DMS79 (cell line): ENCODE results near the gene PHACTR3.
"Not testable (repeated sequence)": the region's sequence is repeated elsewhere in the genome, so short reads cannot be mapped to it uniquely, and the experiment has no call there.

Experiments
- DNase-seq: peaks from one replicate; lab custom pipeline; 2025; lab: John Stamatoyannopoulos, UW

The PHACTR3 gene

DNA sequence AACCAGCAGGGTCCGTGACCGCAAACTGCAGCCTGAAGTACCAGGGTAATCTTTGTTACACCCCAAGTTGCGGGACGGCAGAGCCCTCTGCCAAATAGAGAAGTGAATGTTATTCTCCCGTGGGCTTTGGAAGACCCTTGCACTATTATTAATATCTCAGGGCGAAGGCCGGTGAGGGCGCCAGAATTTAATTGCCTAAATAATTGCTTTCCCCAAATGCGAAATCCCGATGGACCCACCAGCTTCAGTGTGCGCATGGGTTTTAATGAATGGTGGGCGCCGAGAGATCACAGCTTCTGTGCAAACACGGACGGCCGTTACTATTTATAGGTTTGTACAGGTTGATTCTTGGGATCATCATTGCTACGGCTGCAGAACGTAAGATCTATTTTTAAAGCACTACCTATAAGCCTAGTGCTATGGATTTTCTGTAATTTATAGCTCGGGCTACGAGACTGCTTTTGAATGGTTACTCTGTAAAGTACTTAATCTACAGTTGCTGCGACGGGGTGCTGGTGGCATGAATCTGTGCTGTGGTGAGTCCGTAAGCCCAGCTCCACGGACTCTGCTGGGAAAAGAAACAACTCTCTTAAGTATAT is 15.2 kb upstream of the PHACTR3 start:
- no peak for DNase-seq

DNA sequence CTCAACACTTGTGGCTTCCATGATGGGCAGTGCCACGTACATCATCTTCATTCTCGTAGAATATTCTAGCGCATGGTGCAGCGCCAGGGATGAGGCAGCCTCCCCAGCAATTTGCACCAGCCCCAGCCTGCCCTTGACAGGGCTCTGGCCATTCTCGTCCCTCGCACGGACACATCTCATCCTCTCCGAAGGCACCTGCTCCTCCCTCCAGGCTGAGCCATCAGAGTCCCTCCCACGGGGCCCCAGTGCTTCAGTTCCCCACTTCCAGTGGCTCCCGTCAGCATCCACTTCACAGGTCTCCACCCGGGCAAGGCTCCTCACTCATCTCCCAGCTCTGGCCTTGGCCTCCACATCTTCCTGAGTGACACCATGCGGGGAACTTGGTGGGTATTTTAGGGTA is 13.3 kb upstream of the PHACTR3 start:
- no peak for DNase-seq

DNA sequence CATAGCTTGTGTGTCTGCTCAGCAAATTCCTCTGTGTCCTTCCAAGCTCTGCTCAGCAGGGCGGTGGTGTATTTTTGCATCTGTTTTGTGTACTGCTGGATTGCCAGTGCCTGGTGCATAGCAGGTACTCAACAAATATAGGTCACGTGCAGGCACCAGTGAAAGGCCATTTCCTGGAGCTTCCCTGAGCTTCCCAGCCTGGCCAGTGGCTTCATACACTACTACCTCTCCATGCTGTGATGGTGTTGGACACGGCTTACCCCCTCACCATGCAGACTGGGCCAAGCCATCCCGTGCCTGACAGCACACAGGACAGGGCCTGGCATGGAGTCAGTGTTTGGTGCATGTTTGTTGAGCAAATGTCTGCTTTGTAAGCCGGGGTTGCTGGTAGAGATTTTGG is 7.7 kb upstream of the PHACTR3 start:
- DNase-seq = no peak

DNA sequence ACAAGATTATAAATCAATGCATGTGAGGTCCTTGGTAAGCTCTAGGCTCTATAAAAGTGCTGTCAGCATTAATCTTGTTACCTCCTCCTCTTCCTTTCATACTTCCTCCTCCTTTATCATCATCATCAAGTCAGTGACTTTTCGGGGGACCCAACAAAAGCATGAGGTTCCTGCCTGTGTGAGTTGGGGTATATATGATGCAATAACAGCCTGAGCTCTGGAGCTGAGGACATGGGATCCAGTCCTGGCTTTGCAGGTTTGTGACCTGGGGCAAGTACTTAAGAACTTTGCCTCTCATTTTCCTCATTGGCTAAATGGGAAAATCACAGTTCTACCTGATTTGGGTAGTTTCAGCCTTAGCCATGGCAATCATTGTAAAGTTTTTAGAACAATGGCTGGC is 7.1 kb upstream of the PHACTR3 start:
- DNase-seq = no peak

DNA sequence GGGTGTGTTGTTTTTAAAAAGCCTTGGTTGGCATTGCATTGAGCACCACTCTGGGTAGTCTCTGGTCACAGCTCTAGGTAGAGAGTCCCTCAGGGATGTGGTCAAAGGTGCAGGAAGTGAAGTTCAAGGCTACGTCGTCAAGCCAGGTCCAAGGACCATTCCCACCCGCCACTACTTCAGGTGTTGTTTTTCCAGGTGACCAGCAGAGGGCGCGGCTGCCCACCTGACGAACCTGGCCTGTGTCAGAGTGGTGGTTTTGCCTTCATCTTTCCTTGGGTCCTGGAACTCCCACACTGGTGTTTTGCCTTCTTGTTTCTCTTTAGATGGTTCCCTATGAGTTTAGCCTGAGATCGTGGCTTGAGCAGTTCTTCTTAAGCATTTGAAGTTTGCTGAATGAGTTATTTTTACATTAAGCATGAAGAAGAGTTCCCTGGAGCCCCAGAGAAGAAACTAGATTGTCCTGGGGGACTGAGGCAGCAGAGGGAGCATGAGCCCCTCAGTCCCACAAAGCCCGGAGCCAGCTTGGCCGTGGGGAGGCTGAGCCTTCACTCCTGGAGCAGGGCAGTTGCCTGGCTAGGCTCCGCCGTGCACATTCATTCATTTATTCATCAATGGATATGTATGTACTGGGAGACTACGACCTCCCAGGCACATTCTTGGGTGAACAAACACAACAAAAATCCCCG is 5.6 kb upstream of the PHACTR3 start:
- DNase-seq = peak; percentile 43

DNA sequence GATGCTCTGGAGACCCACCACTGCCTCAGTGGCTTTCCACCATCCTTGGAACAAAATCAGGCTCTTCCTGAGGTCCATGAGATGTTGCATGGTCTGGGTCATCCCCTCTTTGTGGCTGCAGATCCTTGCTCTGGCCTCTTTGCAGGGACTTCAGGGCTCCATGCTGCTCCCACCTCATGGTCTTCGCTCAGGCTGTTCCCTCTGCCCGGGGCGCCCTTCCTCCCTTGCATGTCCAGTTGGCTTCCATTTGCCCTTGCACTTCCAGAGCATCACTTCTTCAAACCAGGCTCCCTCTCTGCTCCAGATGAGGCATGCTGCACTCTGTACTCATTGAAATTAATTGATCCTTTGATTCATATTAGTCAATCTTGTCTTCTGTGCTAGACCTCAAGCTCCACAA is 4.4 kb upstream of the PHACTR3 start:
- DNase-seq = no peak

DNA sequence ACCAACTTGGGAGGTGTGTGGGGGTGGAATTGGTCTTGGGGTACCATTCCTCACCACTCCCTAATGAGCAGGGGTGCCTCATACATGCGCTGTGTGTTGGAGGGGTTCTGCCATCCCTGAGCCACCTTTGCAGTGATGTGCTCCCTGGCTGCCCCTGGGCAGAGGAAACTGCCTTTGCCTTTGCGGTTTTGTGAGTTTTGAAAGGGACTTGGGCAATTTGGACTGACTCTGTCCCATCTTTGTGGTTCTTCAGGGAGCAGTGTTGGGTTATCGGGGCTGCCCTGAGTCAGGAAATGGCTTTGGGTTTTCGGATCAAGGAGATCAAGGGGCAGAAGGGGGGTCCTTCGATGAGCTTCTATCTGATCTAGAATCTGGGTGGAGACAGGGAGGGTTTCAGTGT is 3.9 kb upstream of the PHACTR3 start:
- DNase-seq = no peak

DNA sequence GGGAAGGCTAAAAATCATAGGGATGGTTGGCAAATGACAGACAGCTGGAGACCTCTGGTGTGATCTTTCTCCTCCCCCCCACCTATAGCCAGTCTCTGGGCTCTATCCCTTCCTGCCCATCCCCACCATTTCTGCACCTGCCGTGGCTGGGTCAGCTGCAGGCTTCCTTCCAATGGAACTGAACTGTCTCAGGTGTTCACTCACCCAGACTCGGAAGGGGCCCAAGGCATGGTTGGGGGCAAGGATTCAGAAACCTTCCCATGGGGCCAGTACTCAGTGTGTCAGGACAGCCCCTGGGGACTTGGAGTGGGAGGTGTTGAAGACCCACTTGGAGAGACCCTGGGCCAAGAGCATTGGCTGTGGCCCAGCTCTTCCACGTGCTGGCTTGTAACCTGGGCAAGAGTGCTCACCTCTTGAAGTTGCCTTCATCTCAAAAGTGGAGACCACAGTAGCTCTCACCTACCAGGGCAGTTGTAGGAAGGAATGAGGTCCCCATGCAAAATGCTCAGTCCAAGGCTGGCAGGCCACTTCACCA is 1.7 kb upstream of the PHACTR3 start:
- DNase-seq = no peak

DNA sequence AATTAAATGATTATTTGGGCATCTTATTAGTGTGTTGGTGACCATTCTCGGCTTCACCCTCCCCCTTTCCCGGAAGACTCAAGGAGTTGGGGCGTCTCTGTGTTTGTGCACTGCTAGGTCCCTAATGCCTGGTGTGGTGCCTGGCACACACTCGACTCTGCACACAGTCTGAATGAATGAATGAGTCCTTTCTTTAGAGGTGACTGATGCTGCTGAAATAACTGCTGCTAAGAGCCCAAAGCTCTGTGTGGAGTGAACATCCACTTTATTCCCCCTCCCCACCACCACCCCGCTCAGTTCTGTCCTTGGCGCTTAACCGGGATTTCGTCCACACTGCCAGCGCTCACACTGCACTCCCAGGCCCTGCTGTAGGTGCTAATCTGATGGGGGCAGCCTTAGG is 1.2 kb upstream of the PHACTR3 start:
- no peak for DNase-seq

DNA sequence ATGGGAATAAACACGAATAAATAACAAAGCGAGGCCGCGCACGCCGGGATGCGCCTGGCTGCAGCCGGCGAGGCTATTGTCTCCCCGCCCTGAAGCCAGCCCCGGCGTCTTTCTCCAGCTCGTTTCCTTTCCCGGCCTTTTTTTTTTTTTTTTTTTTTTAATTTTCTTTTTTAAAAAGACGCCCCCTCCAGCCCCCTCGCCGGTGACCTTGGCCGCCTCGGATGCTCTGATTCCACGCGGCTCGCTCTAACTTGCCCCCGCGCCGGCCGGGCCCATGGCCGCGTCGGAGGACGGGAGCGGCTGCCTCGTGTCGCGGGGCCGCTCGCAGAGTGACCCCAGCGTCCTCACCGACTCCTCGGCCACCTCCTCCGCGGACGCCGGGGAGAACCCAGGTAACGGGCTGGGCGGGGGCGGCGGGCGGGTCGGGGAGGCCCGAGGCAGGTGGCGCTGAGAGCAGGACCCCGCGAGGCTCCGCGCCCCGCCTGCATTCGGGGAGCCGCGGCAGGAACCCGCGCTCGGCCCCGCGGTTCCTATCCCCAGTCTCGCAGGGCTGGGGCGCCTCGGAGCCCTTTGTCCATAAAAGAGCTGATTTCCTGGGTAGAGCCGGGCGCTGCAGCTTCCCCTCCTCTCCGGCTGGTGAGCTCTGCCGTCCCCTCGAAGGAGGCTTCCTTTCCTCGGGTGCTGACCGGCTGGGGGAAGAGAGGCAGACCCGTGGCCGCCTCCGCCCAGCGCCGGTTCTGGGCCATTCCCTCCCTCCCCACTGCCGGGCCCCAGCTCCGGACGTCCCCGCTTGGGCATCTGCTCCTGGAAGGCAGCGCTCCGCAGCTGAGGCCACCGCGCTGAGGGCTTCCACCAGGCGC is 631 bp downstream of the PHACTR3 start:
- no peak for DNase-seq

DNA sequence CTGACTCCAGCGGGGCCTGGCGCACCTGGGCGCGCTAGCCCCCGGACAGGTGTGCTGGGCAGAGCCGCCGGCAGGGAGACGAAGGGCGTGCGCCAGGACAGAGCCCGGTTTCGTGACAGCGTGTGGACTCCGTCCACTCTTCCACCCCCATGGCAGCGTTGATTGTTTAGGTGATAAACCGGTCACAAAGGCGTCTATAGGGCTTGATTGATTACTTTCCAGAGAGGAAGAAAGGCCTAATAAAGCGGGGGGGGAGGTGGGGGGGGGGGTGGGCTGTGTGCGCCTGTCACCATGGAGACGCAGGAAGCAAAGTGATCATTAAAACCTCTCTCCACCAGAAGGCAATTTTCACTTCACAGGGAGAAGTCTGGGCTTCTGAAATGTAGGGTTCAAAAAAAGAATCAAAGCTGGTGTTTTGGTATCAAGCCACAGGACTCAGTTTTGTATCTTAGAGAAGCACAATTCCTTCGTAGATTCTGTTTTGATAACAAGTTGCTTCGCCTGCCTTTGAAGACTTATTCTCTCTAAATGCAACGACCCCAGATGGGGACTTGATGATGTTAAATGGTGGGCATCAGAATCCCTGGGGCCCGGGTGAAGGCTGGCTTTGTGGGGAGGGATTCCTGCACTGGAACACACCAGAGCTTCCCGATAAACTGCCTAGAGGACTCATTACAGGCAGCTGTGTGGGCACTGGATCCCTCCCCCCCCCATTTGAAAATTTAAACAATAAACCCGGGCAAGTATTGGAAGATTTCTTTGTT is 1.4 kb downstream of the PHACTR3 start:
- peak; percentile 43 for DNase-seq

DNA sequence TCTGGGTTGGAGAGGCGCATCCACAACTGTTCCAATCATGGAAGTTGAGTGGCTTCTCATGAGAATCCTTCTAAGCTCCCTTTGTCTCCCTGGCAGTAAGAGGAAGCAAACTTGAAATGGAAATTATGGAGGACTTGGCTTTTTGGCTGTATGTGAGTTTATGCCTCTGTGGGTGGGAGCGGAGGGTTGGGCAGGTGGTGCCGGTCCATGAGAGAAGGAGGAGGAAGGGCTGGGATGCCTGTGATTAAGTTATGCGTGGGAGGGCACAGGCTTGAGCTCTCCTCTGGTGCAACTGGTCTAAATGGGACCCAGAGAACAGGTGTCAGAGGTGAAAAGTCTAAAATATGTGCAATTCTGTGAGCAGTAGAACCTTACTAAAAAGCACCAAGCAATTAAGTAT is 2.2 kb downstream of the PHACTR3 start:
- no peak for DNase-seq

DNA sequence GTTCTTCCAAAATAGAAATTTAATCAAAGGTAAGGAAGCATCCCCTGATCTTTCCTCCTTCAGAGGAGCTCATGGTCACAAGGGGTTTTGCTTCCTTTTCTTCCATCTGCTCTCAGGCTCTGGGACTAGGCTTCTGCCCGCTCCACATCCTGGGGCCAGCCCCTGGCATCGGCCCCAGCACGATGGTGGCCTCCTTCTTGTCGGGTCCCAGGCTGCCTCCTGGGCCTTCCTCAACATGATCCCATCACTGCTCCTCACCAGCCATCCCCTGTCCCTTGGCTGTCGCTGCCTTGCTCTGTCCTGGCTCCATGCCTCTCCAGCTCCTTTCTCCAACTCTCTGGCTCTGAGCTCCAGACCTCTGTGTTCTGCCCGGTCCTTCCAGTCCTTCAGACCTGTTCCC is 4.1 kb downstream of the PHACTR3 start:
- DNase-seq = no peak

DNA sequence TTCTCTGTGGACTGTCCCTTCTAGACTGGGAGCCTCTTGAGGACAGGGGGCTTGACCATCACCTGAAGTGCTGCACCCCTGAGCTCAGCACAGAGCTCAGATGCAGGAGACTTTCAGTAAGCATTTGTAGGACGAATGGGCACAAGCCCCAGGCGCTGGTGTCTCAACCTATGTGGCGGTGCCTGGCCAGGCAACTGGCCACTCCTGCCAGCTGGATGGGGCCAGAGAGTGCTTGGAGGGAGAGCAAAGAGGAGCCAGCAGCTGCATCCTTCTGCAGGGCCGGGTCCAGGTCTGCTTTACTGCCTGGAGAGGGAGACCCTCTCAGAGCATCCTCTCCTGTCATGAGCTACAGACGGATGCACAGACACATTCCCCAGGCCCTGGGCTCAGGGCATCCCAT is 4.5 kb downstream of the PHACTR3 start:
- DNase-seq = no peak

DNA sequence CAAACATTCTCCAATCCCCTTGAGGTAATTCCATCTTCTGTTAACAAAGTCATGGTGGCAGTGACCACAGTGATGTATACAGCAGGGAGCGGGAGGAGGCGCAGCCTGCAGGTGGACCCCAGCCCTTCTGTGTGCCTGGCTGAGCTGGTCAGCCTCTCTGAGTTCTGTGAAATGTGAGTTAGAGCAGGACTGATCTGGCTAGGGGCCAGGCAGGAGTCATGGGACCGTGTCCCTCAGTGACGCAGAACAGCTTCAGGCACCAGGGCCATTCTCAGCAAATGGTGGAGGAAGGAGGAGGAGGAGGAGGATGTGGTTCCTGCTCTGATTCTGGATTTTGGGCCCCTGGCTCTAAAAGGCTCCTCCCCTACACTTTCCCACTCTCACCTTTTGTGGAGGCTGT is 6.9 kb downstream of the PHACTR3 start:
- peak; percentile 8 for DNase-seq

DNA sequence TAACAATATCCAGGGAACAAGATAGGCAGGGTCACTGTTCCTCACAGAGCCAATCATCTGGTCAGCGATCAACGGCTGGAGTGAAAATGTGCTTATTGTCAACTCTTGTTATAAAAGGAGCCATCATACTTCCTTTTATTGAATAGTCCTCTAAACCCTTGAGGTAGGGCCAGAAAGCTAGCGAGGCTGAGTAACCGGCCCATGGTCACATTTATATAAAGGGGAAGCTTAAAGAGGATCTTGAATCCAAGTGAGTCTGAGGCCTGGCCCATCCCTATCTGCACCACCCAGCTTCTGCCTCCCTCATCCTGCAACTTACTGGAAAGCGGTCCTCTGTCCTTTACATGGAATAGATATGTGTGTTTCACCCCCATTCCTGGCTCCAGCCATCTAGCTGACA is 9.5 kb downstream of the PHACTR3 start:
- no peak for DNase-seq

DNA sequence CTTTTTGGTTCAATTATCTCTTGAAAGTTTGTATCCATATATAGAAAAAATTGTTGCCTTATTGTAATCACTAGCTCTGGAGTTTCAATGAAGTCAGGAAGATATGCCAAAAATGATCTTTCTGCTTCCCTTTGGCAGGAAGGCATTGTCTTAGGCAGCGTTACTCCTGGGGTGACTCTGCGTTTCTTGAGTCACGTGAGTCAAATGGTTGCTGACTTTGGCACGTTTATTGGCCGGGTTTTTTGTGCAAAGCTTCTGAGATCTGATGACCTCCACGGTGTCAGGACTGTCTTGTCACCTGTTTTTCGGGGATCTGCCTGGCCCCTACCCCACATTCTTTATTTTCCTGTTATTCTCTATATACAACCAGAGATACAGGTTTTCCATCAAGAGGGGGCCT is 10.4 kb downstream of the PHACTR3 start:
- DNase-seq = no peak

DNA sequence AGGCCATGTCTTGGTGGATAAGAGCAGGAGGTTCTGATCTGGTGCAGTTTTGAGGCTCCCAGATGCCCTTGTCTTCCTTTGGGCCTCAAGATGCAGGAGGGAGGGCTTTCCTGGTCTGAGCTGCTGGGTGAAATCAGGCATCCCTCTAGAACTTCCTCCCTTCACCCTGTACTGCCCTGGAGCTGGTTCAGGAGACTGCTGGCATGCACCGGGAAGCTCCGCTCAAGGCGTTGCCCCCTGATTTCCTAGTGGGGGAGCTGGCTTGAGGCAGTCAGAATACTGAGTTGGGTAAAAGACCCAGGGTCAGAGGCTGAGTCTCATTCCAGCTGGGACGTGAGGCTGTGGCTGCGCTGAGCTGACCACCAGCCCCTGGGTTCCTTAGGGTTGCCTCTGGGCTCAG is 12.0 kb downstream of the PHACTR3 start:
- DNase-seq = no peak

DNA sequence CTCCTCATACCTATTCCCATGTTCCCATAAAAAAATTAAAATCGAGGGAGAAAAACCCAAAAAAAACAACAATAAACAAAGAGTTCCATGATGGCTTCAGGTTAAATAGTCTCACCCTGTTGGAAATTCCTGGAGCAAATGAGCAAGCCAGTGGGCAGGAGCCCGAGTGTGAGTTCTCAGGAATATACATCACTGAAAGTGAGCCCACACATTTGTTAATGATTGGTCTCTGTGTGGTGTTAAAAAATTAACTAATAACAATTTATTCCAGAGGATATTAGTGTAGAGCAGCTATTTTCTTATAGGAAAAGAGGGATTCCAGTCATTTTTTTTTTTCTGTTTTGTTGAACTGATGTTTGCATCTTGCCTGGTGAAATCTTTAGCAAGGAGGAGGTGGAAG is 12.9 kb downstream of the PHACTR3 start:
- no peak for DNase-seq

DNA sequence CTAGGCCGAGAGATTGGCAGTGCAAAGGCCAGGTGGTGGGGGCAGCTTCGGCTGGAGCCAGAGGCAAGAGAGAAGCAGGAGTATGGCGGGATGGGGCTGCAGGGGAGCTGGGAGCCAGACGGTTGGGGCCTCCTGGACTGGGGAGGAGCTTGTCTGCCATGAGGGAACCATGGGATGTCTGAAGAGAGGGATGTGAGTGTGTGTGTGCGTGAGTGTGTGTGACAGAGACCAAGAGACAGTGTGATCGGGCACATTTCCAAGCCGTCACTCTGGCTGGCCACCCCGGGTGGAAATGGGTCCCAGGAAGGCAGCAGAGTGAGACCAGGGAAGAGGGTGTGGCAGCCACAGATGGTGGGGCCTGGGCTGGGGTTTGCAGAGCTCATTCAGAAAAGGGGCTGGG is 13.8 kb downstream of the PHACTR3 start:
- DNase-seq = no peak

DNA sequence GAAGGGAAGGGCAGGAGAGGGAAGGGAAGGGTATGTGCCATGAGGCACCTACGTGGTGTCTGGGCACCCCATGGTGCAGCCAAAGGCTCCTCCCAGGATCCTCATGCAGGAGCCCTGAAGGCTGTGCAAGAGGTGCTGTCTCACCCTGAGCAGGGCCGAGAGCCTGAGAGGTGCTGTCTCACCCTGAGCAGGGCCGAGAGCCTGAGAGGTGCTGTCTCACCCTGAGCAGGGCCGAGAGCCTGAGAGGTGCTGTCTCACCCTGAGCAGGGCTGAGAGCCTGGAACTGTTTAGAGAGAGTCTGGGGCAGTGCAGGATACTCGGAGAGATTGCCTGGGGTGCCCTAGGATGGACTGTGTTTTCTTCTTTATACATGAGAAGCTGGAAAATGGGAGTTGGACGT is 14.2 kb downstream of the PHACTR3 start:
- DNase-seq = not testable (repeated sequence)

DNA sequence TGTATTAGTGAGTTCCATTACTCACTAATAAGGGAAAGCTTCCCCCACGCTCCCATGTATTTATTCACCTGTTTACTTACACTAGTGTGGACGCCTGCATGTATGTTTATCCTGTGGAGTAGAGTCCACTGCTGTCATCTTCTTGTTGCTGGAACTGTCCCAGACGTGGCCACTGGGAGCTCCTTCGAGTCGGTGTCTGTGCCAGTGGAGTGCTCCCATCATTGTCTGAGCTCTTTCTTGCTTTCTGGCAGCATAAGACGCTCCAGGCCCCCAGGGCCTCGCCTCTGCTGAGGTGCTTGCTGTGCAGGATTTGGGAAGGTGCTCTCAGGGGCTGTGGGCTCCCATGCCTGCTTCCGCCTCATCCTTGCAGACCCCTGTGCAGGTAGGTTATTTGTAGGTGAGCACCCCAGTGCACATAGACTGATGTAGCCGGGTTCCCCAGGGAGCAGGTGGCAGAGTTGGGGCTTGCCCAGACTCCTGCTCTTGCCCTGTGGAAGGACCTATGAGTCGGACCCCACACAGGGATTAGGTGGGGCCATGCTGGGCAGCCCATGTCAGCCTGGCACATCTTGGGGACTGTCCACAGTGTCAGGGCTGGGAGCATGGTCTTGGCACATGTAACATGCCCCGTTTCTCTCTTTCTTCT is 16.6 kb downstream of the PHACTR3 start:
- no peak for DNase-seq
